ENCODE results near the gene MOB4.
"Not testable (repeated sequence)": the region's sequence is repeated elsewhere in the genome, so short reads cannot be mapped to it uniquely, and the experiment has no call there.

The MOB4 gene

DNA sequence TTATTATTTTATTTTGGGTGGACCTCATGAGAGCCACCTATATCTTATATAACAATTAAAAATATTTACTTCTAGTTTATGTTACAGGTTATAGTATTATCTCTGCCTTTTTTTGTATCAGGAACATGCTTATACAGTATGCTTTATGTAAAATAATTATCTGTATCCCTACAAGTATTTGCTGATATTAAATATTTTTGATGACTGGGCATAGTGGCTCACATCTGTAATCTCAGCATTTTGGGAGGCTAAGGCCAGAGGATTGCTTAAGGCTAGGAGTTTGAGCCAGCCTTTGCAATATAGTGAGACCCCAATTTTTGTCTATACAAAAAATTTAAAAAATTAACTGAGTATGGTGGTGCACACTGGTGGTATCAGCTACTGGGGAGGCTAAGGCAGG is 39.6 kb downstream of the MOB4 start:
- Mint-ChIP-seq H3K27me3 (no peaks in the 10 kb centered on the region), H3K27ac (no peak overlapping the region), H3K9me3 (no peaks in the 10 kb centered on the region)

GRCh38 chr2:197556456-197556855 is 40.6 kb downstream of the MOB4 start:
- ATAC-seq (no peak), DNase-seq (no peak)
- Mint-ChIP-seq H3K27me3 (no peaks in the 10 kb centered on the region), H3K4me1 (no peaks in the 10 kb centered on the region), H3K9me3 (no peaks in the 10 kb centered on the region), H3K4me3 (no peak overlapping the region), H3K27ac (peak overlapping the region; percentile 7 to 65)

More for the DNA sequence above, 39.6 kb downstream of the MOB4 start:
- no peaks in the 10 kb centered on the region for H3K4me1 Mint-ChIP-seq
- H3K4me3 Mint-ChIP-seq, result no peak overlapping the region
- no peak for ATAC-seq
- DNase-seq, result no peak

- H3K27me3 Mint-ChIP-seq, result no peaks in the 10 kb centered on the region
These were observed 42.5 kb downstream of the MOB4 start for GRCh38 chr2:197558393-197558792.

GRCh38 chr2:197559681-197560080 is 43.8 kb downstream of the MOB4 start:
- ATAC-seq, result no peak
- Mint-ChIP-seq H3K27ac (no peak overlapping the region), H3K9me3 (peaks cover 0 to 4% of the 10 kb centered on the region in 2 donors), H3K27me3 (no peaks in the 10 kb centered on the region), H3K4me1 (peaks cover 5% of the 10 kb centered on the region), H3K4me3 (no peak overlapping the region)
- DNase-seq, result no peak

More at GRCh38 chr2:197558393-197558792, 42.5 kb downstream of the MOB4 start:
- DNase-seq (no peak), ATAC-seq (no peak)
- no peaks in the 10 kb centered on the region for H3K9me3 Mint-ChIP-seq
- H3K27ac Mint-ChIP-seq, result no peak overlapping the region
- H3K4me1 Mint-ChIP-seq, result no peaks in the 10 kb centered on the region
- no peak overlapping the region for H3K4me3 Mint-ChIP-seq

- no peak overlapping the region for H3K4me3 Mint-ChIP-seq
- DNase-seq, result no peak
- peaks cover 0 to 4% of the 10 kb centered on the region in 2 donors for H3K9me3 Mint-ChIP-seq
- peak overlapping the region in 1 of 2 donors; percentile 27 for H3K27ac Mint-ChIP-seq
- peaks cover 6% of the 10 kb centered on the region for H3K4me1 Mint-ChIP-seq
- ATAC-seq, result no peak
- no peaks in the 10 kb centered on the region for H3K27me3 Mint-ChIP-seq
These were observed 44.3 kb downstream of the MOB4 start for GRCh38 chr2:197560146-197560665.

DNA sequence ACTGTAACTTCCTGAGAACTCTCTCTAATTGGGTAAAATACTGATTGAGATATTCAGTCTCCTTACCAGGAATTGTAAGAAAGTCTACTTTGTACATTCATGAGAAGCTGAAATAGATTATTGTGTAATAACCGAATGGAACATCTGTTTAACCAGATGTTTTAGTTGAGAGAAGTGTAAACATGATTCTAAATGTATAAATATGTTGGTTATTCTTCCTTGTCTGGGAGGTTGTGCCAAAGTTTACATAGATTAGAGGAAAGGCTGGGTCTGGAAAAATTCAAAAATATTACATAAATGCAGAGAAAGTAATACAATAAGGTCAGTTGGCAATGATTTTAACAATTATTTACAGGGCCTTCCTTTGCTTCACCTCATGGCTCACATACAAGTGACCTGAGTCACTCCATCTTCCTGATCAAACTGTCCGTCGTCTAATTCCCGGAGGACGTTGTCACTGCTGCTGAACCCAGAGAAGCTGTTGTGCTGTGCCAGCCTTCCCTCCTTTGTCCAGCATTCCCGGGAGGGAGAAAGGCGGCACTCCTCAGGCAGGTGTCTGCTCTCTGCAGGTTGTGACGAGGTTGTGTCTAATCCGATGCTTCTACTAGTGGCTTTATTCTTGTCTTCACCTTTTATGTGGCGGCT is 55.9 kb downstream of the MOB4 start:
- ATAC-seq, result no peak
- no peak for DNase-seq
- peaks cover 11 to 35% of the 10 kb centered on the region in 2 donors for H3K9me3 Mint-ChIP-seq
- H3K27me3 Mint-ChIP-seq, result no peaks in the 10 kb centered on the region
- no peaks in the 10 kb centered on the region for H3K4me1 Mint-ChIP-seq
- H3K4me3 Mint-ChIP-seq, result no peak overlapping the region
- peak overlapping the region in 1 of 2 donors; percentile 60 for H3K27ac Mint-ChIP-seq

DNA sequence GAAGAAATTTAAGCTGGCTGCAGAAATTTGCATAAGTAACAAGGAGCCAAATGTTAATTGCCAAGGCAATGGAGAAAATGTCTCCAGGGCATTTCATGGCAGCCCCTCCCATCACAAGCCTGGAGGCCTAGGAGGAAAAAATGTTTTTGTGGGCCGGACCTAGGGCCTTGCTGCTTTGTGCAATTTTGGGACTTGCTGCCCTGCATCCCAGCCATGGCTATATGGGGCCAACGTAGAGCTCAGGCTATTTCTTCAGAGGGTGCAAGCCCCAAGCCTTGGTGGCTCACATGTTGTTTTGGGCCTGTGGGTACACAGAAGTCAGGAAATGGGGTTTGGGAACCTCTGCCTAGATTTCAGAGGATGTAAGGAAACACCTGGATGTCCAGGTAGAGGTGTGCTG is 57.7 kb downstream of the MOB4 start:
- Mint-ChIP-seq H3K27me3 (no peaks in the 10 kb centered on the region), H3K9me3 (peaks cover 11 to 35% of the 10 kb centered on the region in 2 donors), H3K4me3 (no peak overlapping the region), H3K27ac (no peak overlapping the region), H3K4me1 (no peaks in the 10 kb centered on the region)
- ATAC-seq (no peak), DNase-seq (no peak)

- H3K4me3 Mint-ChIP-seq, result no peak overlapping the region
- ATAC-seq (no peak), DNase-seq (no peak)
- H3K4me1 Mint-ChIP-seq, result no peaks in the 10 kb centered on the region
- no peaks in the 10 kb centered on the region for H3K27me3 Mint-ChIP-seq
- H3K9me3 Mint-ChIP-seq, result peaks cover 11 to 35% of the 10 kb centered on the region in 2 donors
- no peak overlapping the region for H3K27ac Mint-ChIP-seq
These were observed 60.1 kb downstream of the MOB4 start for GRCh38 chr2:197575987-197576386.

GRCh38 chr2:197576631-197577030 is 60.8 kb downstream of the MOB4 start:
- Mint-ChIP-seq H3K4me1 (no peaks in the 10 kb centered on the region), H3K27me3 (no peaks in the 10 kb centered on the region), H3K4me3 (no peak overlapping the region), H3K27ac (no peak overlapping the region), H3K9me3 (peaks cover 11 to 35% of the 10 kb centered on the region in 2 donors)
- ATAC-seq (no peak), DNase-seq (no peak)

DNA sequence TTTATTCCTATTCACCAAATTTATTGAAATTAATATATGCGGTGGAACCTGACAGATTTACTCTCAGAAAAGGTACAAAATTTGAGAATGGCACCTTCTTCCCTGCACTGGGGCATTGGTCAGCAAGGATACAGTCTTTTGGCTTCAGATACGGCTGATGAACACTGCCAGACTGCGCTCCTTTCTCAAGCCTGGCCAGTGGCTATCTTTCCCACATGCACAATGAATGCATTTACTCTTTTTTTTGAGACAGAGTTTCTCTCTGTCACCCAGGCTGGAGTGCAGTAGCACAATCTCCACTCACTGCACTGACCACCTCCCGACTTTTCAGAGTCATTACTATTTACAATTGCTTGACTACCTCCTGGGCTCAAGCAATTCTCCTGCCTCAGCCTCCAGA is 61.6 kb downstream of the MOB4 start:
- ATAC-seq (no peak), DNase-seq (no peak)
- Mint-ChIP-seq H3K9me3 (peaks cover 11 to 29% of the 10 kb centered on the region in 2 donors), H3K27ac (no peak overlapping the region), H3K4me3 (no peak overlapping the region), H3K4me1 (no peaks in the 10 kb centered on the region), H3K27me3 (no peaks in the 10 kb centered on the region)

GRCh38 chr2:197578294-197578693 is 62.4 kb downstream of the MOB4 start:
- not testable (repeated sequence) for H3K27me3 Mint-ChIP-seq

GRCh38 chr2:197580166-197580565 is 64.3 kb downstream of the MOB4 start:
- H3K9me3 Mint-ChIP-seq, result not testable (repeated sequence)

More at GRCh38 chr2:197578294-197578693, 62.4 kb downstream of the MOB4 start:
- H3K4me3 Mint-ChIP-seq, ATAC-seq, H3K4me1 Mint-ChIP-seq, H3K27ac Mint-ChIP-seq, DNase-seq: not testable (repeated sequence)
- peaks cover 6 to 21% of the 10 kb centered on the region in 2 donors for H3K9me3 Mint-ChIP-seq

GRCh38 chr2:197587255-197587654 is 71.4 kb downstream of the MOB4 start:
- H3K4me3 Mint-ChIP-seq, DNase-seq, H3K4me1 Mint-ChIP-seq, ATAC-seq, H3K9me3 Mint-ChIP-seq, H3K27me3 Mint-ChIP-seq, H3K27ac Mint-ChIP-seq: not testable (repeated sequence)

More at GRCh38 chr2:197580166-197580565, 64.3 kb downstream of the MOB4 start:
- not testable (repeated sequence) for H3K27me3 Mint-ChIP-seq, ATAC-seq, H3K4me1 Mint-ChIP-seq, H3K4me3 Mint-ChIP-seq, H3K27ac Mint-ChIP-seq, DNase-seq

DNA sequence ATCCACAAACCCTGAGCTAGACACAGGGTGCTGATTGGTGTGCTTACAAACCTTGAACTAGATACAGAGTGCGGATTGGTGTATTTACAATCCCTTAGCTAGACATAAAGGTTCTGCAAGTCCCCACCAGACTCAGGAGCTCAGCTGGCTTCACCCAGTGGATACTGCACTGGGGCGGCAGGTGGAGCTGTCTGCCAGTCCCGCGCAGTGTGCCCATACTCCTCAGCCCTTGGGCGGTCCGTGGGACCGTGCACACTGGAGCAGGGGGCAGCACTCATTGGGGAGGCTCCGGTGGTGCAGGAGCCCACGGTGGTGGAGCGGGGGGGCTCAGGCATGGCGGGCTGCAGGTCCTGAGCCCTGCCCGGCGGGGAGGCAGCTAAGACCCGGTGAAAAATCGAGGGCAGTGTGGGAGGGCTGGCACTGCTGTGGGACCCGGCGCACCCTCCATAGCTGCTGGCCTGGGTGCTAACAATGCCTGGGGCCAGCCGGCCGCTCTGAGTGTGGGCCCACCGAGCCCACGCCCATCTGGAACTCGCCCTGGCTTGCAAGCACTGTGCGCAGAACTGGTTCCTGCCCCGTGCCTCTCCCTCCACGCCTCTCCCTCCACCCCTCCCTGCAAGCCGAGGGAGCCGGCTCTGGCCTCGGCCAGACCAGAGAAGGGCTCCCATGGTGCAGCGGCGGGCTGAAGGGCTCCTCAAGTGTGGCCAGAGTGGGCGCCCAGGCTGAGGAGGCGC is 75.6 kb downstream of the MOB4 start:
- Mint-ChIP-seq H3K9me3 (no peaks in the 10 kb centered on the region), H3K4me3 (no peak overlapping the region), H3K27me3 (no peaks in the 10 kb centered on the region), H3K4me1 (no peaks in the 10 kb centered on the region), H3K27ac (no peak overlapping the region)
- DNase-seq (no peak), ATAC-seq (peak; percentile 60)

- no peak for ATAC-seq
- no peak for DNase-seq
- Mint-ChIP-seq H3K27me3 (peaks cover 14% of the 10 kb centered on the region), H3K9me3 (no peaks in the 10 kb centered on the region), H3K27ac (no peak overlapping the region), H3K4me1 (peaks cover 9% of the 10 kb centered on the region), H3K4me3 (no peak overlapping the region)
These were observed 80.9 kb downstream of the MOB4 start for GRCh38 chr2:197596766-197597165.

- Mint-ChIP-seq H3K27ac (no peak overlapping the region), H3K4me1 (peaks cover 9% of the 10 kb centered on the region), H3K9me3 (no peaks in the 10 kb centered on the region), H3K27me3 (peaks cover 14% of the 10 kb centered on the region), H3K4me3 (no peak overlapping the region)
- DNase-seq, result no peak
- no peak for ATAC-seq
These were observed 81.3 kb downstream of the MOB4 start for GRCh38 chr2:197597166-197597565.
